CD4-positive, alpha-beta T cell treated with Interleukin-6 at 100 ng/mL for 8 hours (primary cell): ENCODE measurements around the gene S100A8.

Experiments used
- DNase-seq: peaks from one replicate; pipeline ENCODE4 v3.0.0-alpha.2; 2020; ENCODE audit warnings: mixed read lengths, low spot score

Gene S100A8

DNA sequence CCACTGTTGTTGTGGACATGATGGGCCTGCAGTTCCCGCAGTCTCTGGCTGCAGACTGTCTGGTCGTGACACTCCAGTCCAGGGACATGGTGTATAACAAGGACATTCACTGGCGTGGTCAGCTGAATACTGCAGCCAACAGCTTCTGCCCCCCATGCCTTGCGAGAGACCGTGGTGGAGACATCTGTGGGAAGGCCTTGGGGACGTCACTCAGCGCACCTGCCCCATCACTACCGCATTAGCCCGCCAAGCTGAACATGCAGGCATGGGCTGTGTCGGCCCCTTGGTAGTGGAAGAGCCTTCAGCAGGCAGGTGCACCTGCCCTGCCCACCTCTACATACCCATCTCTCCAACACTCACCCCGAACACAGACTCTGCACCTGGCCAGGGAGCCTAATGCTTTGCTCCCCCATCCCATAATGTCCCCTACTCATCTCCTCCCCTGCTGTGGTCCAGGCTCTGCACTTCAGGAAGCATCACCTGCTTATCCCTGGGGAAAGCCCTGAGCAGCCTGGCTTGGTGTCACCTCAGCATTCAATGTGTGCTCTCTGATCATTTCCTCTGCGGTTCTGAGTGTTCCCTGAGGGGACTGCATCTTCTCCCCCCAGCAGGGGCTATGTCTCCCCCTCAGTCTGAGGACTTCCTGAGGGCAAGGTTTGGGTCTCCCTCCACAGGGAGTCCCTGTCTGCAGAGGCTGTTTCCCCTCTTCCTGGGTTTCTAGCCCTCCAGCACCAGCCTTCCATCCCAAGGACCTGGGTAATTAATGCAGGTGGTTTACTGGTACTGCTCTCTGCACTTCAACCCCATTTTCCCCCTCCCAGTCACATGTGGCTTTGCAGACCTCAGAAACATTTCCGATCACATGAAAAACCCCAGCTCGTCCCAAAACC, 45.4 kb downstream of the S100A8 start:
- DNase-seq = no peak

DNA sequence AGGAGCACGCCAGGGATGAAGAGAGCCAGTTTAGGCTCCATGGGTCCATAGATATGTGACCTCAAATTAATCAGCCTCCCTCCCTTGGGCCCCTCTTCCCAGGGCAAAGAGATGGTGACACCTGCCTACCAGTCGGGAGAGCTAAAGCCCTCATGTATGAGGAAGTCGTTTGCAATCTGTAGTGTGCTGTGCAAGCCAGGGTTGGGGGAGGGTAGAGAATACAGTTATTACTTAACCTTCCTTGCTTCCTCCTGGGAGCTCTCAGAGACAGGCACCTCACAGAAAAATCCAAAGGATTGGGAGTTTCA, 46.2 kb downstream of the S100A8 start:
- no peak for DNase-seq

DNA sequence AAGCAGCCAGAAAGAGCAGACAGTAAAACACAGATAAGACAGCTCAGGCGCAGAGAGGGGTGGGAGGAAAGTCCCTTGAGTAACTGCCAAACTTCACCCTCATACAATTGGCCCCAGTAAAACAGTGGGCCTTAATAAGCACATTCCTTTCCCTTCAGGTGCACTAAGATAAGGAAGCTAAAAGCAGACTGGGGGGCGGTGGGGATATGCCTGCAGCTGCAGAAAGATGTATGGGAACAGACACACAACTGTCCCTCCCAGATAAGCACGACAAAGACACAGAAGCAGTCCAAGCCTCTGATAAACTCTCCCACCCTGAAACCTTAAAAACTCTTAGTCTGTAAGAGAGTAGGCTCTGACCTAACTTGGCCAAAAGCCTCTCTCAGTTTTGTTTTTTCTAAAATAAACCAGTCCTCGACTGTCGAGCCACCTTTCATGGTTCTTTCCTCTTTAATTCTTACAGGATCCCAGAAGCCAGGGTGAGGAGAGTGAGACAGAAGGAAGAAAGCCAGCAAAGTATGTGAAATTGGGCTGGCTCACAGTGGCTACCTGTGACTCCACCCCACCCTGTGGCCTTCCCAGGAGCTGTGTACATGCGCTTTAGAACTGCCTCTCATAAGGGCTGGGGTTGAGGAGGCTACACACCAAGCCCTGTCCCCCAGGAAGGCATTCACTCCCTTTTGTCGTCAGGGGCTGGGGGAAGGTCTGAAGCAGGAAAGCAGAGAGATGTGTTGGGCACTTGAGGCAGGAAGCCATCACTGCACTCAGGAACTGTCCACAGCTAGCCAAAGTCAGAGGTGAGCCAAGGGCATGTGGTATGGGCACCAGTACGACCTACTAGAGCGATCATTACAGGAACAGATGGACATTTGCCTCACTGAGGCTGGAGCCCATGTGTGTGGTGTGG, 46.8 kb downstream of the S100A8 start:
- no peak for DNase-seq

DNA sequence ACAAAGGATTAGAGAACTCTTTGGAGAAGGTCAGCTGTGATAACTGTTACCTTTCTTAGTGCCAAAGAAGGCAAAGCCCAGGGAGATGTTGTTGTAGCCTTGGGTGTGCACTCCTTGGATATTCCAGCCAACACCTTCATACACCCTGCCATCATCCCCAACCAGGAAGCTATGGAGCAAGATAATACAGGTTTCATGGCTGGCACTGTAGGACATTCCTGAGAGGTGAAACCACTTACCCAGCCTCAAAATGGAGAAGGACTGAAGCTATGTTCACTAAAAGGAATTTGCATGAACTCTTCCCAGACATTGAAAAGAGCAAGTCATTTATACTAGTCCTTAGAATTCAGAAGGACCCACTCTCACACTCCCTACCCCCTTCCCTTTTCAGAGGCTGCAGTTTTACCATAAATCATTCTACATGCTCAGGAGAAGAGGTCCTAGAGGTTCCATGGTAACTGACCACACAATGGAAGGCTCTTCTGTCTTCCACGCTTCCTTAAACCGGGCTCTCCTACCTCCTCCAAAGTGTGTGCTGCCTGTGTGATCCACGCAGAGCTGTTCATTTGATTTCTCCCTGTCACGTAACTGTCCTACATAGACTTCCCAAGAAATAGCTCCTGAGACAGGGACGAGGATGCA, 47.7 kb downstream of the S100A8 start:
- no peak for DNase-seq

DNA sequence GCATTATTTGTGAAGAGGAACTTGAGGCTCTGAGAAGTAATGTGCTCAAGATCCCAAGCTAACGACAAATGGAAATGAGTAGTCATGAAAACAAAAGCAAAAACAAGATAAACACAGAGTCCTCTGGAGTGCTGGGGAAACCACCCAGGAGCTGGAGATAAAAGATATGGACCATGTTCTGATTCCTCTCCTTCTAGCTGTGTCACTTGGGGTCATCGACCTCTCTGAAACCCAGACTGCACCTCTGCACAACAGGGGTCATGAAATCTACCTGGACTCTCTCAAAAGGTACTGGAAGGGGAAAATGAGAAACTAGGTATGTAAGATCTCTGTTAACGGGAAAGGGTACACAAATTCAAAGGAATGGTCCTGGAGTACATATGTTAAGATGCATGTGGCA, 48.7 kb downstream of the S100A8 start:
- no peak for DNase-seq

DNA sequence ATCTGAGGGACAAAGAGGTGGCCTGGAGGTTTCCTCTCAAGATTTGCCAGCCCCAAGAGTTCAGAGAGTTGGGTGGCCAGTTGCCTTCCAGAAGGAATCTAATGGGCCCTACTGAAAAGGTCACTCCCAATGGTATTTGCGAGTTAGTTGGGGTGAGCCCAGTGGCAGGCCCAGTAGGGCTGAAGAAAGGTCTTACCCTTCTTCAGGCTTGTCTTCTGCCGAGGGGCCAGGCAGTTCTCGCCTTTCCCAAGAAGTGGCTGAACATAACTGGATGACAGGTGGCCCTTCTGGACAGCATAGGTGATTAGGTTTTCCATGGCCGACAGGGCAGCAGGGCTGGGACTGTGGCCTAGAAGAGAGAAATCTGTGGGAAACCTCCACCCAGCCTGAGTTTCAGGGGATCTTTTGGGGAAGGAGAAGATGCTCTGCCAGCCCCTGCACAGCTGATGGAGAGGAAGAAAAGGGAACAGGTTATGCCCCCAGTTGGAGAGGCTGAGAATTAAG, 49.4 kb downstream of the S100A8 start:
- no peak for DNase-seq

DNA sequence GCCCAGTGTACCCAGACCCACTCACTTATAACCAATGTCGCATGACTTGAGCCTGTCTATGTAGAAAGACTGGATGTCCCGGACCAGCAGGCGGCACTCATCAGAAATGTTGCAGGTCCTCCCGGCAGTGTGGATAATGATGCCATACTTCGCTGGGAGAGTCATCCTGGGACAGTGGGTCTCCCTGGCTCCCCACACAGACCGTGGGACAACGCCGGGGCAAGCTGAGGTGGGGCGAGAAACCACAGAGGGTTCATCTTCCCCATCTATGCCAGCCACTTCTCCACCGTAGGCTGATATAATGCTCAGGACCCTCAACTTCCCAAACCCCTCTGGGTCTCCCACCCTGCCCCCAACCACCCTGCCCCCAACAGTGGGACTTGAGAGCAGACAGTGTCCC, 50.5 kb downstream of the S100A8 start:
- no peak for DNase-seq
